Smooth muscle cell (in vitro differentiated cells): ENCODE results near the gene CCDC85C. TPM values are rescaled to one million over a fixed set of nuclear protein-coding genes. Genes with fewer than 3 reads are reported as not detected.
A peak's percentile ranks its signal among the peaks of the same experiment; 100 is the strongest.

ENCODE experiments used
- DNase-seq: peaks from one replicate; lab custom pipeline; 2025; ENCODE audit not compliant: unreplicated experiment; lab: John Stamatoyannopoulos, UW
- H2AFZ ChIP-seq: fragments of 200-600 bp; sonication (generic); 2 replicates; pipeline ENCODE4 v1.6.0; 2016; ENCODE audit warnings: antibody characterized with exemption, low read depth, mild to moderate bottlenecking
- H3F3A ChIP-seq: fragments of 200-600 bp; sonication (generic); 2 replicates; pipeline ENCODE4 v1.6.0; 2017; ENCODE audit warnings: antibody characterized with exemption, low read depth
- H3K27ac ChIP-seq: fragments of 200-600 bp; sonication (generic); 2 replicates; pipeline ENCODE4 v1.5.1; 2016; ENCODE audit warnings: low read depth, mild to moderate bottlenecking
- H3K27me3 ChIP-seq: fragments of 200-600 bp; sonication (generic); 2 replicates; pipeline ENCODE4 v1.6.1; 2016; ENCODE audit warnings: low read depth, mild to moderate bottlenecking
- H3K36me3 ChIP-seq: fragments of 200-600 bp; sonication (generic); 2 replicates; pipeline ENCODE4 v1.5.1; 2016; ENCODE audit warnings: low read depth
- H3K4me1 ChIP-seq: fragments of 200-600 bp; sonication (generic); 2 replicates; pipeline ENCODE4 v1.5.1; 2016; ENCODE audit warnings: low read depth
- H3K4me2 ChIP-seq: fragments of 200-600 bp; sonication (generic); 2 replicates; pipeline ENCODE4 v1.6.0; 2016; ENCODE audit warnings: mild to moderate bottlenecking
- H3K4me3 ChIP-seq: fragments of 200-600 bp; sonication (generic); 2 replicates; pipeline ENCODE4 v1.5.1; 2016; ENCODE audit warnings: mild to moderate bottlenecking
- H3K79me2 ChIP-seq: fragments of 200-600 bp; sonication (generic); 2 replicates; pipeline ENCODE4 v1.6.0; 2016; ENCODE audit warnings: low read depth, mild to moderate bottlenecking
- H3K9ac ChIP-seq: fragments of 200-600 bp; sonication (generic); 2 replicates; pipeline ENCODE4 v1.6.0; 2016; ENCODE audit warnings: low read depth
- H3K9me3 ChIP-seq: fragments of 200-600 bp; sonication (generic); replicated peaks from 2 replicates; pipeline ENCODE4 v1.5.1; 2016; ENCODE audit warnings: low read depth
- H4K20me1 ChIP-seq: fragments of 200-600 bp; sonication (generic); 2 replicates; pipeline ENCODE4 v1.6.0; 2016; ENCODE audit warnings: low read depth
- WGBS: methylation state at CpG from one replicate; pipeline ENCODE4 v1.1.7; 2016; ENCODE audit warnings: low lambda C conversion rate; 5-methylcytosine and 5-hydroxymethylcytosine counted together
- polyA plus RNA-seq: library from polyadenylated mRNA; unstranded; fragments of >200 nt; fragmentation: Nextera tagmentation; extraction: Ambion mirVana; gene quantifications from 2 replicates; pipeline ENCODE4 v1.2.1, GENCODE V29; 2016
- total RNA-seq: library from RNA; depleted of rRNA; stranded (reverse); fragments of >200 nt; gene quantifications from 2 replicates; pipeline ENCODE4 v1.2.3, GENCODE V29; 2014
- TF ChIP-seq, protein P1 (sequence below): fragments of 200-600 bp; sonication (generic); IDR thresholded peaks from 2 replicates; pipeline ENCODE4 v1.5.1; 2017; ENCODE audit warnings: borderline replicate concordance, mild to moderate bottlenecking, antibody characterized with exemption; ENCODE audit not compliant: insufficient read depth, poor library complexity, severe bottlenecking

CCDC85C gene
- total and polyA plus RNA-seq, 2 experiments from 2014 or later: 4.0 to 6.5 TPM

DNA sequence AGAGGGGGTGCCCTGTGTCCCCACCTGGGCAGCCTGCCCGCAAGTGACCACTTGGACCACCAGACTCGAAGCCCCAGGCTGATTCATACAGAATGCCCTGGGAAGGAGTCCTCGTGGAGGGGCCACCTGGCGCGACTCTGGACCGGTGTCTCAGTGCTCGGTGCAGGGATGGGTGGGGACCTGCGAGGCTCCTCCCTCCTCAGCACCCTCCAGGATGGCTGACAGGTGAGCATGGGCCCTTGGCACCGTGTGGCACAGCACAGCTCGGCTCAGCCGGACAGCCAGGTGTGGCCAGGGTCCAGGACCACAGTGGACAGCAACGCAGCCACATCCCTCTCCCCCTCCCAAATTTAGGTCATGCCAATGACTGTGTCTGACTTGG lies 78.3 kb downstream of the CCDC85C start:
- no peaks in the 10 kb centered on the region for H3K36me3 ChIP-seq
- WGBS: 95% methylated on average over 12 of the region's 12 CpGs
- TF ChIP-seq, protein P1, sequence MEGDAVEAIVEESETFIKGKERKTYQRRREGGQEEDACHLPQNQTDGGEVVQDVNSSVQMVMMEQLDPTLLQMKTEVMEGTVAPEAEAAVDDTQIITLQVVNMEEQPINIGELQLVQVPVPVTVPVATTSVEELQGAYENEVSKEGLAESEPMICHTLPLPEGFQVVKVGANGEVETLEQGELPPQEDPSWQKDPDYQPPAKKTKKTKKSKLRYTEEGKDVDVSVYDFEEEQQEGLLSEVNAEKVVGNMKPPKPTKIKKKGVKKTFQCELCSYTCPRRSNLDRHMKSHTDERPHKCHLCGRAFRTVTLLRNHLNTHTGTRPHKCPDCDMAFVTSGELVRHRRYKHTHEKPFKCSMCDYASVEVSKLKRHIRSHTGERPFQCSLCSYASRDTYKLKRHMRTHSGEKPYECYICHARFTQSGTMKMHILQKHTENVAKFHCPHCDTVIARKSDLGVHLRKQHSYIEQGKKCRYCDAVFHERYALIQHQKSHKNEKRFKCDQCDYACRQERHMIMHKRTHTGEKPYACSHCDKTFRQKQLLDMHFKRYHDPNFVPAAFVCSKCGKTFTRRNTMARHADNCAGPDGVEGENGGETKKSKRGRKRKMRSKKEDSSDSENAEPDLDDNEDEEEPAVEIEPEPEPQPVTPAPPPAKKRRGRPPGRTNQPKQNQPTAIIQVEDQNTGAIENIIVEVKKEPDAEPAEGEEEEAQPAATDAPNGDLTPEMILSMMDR: no peak
- no peaks in the 10 kb centered on the region for H3K27me3 ChIP-seq
- H3K27ac ChIP-seq: no peak overlapping the region
- H3K4me2 ChIP-seq: no peak overlapping the region
- H3F3A ChIP-seq: peaks cover 5% of the 10 kb centered on the region
- no peak overlapping the region for H2AFZ ChIP-seq
- DNase-seq: no peak
- H4K20me1 ChIP-seq: no peaks in the 10 kb centered on the region
- H3K4me1 ChIP-seq: peaks cover 43% of the 10 kb centered on the region
- H3K9me3 ChIP-seq: no peaks in the 10 kb centered on the region
- no peaks in the 10 kb centered on the region for H3K79me2 ChIP-seq
- no peak overlapping the region for H3K9ac ChIP-seq
- H3K4me3 ChIP-seq: no peak overlapping the region

DNA sequence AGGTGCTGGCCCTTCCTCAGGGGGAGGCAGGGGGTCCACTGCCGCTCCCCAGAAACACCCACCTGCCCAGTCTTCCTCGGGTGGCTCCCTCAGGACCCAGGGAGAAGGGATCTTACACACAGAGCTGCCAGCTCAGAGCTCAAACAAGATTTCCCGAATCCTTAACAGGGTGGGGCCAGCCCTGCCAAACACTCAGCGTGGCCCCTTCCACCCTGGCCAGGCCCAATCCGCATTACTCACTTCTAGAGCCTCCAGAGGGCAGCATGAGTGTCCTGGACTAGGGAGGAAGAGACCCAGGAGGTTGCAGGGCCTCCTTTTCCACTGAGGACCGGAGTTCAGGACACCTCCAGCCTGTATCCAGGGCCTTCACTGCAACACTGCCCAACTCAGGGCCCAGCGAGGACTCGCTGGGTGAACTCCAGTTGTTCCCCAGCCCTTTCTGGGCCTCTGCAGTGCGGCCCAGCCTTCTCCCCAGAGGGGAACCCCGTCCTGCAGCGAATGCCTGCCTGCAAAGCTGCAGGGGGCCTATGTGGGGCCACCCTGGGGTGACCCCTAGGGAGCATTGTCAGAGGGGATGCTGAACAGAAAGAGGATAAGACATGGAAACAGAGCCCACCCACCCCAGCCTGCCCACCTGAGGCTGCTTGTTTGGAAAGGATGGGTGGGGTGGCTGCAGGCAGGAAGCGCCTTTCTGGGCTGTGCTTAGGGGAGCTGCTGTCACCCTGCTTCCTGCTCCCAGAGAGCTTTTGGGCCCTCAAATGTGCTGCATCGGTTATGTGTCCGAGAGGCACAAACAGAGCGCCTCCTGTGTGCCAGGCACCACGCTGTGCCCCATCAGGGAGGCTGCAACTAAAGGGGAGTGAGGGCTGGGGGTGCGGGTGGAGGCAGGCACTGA lies 79.0 kb downstream of the CCDC85C start:
- Histone ChIP-seq H4K20me1 (no peaks in the 10 kb centered on the region), H3K4me3 (no peak overlapping the region), H2AFZ (no peak overlapping the region), H3K4me1 (peaks cover 38% of the 10 kb centered on the region), H3K27ac (no peak overlapping the region), H3K36me3 (no peaks in the 10 kb centered on the region), H3K9me3 (no peaks in the 10 kb centered on the region), H3K79me2 (no peaks in the 10 kb centered on the region), H3K27me3 (no peaks in the 10 kb centered on the region), H3K4me2 (no peak overlapping the region), H3F3A (peaks cover 5% of the 10 kb centered on the region), H3K9ac (no peak overlapping the region)
- DNase-seq: no peak
- TF ChIP-seq, protein P1: peak; percentile 19
- 68% methylated on average over 17 of the region's 17 CpGs for WGBS

DNA sequence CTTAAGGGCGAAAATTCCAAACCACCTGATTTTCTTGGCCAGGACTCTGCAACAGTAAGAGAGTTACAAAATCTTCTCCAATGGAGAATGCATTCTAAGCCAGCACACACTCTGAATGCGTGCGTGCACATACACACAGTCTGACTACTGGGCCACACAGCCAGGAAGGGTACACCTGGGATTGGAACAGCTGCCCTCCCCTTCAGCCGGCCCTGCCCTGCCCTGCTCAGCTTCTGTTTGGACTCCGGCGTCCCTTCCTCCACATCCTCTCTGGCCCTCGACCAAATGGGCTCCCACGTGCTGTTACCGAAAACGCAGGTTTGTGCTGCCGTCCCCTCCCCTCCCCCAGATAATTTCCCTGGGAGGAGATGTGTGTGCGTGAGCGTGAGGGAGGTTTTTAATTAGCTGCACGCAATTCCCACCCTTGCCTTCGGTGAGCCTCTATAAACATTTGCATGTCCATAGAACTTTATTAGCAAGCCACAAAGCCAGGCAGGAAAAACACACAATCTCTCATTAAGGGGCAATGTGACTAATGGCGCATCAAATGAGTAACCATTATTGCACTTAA lies 79.8 kb downstream of the CCDC85C start:
- TF ChIP-seq, protein P1: no peak
- H3K9me3 ChIP-seq: no peaks in the 10 kb centered on the region
- H4K20me1 ChIP-seq: no peaks in the 10 kb centered on the region
- no peaks in the 10 kb centered on the region for H3K36me3 ChIP-seq
- H3K4me3 ChIP-seq: no peak overlapping the region
- H3K9ac ChIP-seq: no peak overlapping the region
- H3K27me3 ChIP-seq: no peaks in the 10 kb centered on the region
- H2AFZ ChIP-seq: no peak overlapping the region
- peaks cover 5% of the 10 kb centered on the region for H3F3A ChIP-seq
- 59% methylated on average over 16 of the region's 16 CpGs for WGBS
- peaks cover 38% of the 10 kb centered on the region for H3K4me1 ChIP-seq
- no peak for DNase-seq
- no peak overlapping the region for H3K27ac ChIP-seq
- H3K4me2 ChIP-seq: no peak overlapping the region
- H3K79me2 ChIP-seq: no peaks in the 10 kb centered on the region
